GM19193 (cell line): ENCODE results near the gene CNIH1.

Experiments
- POLR2A ChIP-seq: IDR thresholded peaks from 4 replicates; pipeline ENCODE4 v1.6.1; 2011; ENCODE audit not compliant: insufficient read depth, insufficient read length; ENCODE audit errors: extremely low read depth

The CNIH1 gene

DNA sequence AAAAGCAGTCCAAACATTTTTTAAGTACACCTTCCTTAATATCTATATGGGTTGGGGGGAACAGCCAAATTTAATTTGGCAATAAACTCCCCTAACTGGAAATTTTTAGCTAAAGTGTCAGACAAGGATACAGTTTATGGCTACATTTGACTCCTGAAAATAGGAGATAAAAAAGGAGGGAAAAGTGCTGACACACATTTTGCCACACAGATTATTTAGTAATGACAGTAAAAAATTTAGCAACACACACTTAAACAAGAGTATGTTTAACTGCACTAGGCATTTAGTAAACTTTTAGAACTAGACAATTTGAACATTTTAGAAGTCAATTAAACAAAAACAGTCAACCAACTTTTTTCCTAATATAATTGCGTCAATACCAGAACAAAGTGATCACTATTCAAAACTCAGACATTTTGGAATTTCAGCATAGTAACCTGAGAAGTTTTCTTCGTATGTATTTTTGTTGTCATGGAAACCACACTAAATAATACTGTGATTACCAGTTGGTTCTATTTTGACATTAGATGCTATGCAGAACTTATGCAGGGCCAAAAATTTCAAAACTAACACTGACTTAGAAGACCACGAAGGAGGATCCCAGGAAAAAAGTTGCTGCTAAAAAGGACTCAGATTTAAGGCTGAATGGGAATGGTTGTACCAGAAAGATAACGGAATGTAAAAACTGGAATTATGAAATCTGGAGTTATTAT lies 34.2 kb upstream of the CNIH1 start:
- TF ChIP-seq POLR2A: no peak

GRCh38 chr14:54474232-54474793 lies 33.1 kb upstream of the CNIH1 start:
- no peak for TF ChIP-seq POLR2A

- TF ChIP-seq POLR2A: no peak
Observed at GRCh38 chr14:54472315-54472714, 31.1 kb upstream of the CNIH1 start.

DNA sequence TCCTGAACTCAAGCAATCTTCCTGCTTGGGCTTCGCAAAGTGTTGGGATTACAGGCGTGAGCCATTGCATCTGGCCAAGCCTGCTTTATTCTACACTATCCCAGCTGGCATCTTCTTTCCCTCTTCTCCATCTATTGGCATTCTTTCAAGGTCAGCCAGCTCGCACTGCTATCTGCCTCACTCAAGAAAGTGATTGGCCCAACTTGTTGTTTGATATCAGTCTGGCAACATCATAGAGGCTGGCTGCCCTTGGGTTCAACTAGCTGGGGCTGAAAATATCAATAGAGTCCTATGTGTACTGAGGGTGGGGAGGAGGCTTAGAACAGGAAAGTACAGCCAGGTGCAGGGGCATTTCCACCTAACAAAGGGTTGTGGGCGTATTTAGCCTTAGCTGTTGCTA lies 30.5 kb upstream of the CNIH1 start:
- no peak for TF ChIP-seq POLR2A

DNA sequence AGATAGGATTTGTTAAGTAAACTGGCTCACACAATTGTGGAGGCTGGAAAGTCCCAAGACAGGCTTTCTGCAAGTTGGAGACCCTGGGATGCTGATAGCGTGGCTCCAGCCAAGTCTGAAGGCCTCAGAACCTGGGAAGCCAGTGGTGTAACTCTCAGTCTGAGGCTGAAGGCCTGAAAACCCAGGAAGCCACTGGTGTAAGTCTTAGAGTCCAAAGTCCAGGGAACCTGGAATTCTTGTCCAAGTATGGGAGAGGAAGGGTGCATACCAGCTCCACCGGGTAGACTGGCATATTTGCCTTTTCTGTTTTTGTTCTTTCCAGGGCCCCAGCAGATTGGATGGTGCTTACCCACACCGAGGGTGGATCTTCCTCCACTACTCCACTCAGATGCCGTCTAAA lies 29.5 kb upstream of the CNIH1 start:
- no peak for TF ChIP-seq POLR2A

DNA sequence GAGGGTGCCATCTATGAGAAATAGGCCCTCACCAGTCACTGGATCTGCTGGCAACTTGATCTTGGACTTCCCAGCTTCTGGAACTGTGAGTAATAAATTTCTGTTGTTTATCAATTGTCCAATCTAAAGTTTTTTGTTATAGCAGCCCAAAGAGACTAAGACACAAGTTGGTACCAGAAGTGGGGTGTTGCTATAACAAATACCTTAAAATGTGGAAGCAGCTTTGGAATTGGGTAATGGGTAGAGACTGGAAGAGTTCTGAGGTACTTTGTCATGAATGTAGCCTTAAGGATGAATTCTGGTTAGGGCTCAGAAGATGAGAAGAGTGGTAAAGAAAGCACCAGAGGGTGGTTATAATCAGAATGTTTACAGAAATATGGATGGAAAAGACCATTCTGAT lies 26.1 kb upstream of the CNIH1 start:
- TF ChIP-seq POLR2A: no peak

- no peak for TF ChIP-seq POLR2A
Observed at GRCh38 chr14:54465654-54466053, 24.5 kb upstream of the CNIH1 start.

DNA sequence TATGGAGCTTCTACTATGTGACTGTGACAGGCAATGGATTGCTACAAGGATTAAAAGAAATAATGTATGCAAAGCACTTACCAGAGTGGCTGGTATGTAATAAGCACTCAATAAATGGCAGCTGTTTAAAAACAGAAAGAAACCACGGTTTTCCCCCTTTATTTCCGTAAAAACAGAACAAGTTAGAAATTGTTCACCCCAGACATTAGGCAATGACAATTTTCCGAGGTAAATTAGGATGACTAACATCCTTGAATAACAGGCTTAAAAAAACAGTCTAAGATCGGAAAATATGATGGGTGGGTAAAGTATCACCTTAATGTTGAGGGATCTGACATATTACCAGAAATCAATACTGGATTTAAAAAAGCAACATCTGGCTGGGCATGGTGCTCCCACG lies 20.9 kb upstream of the CNIH1 start:
- TF ChIP-seq POLR2A: no peak

DNA sequence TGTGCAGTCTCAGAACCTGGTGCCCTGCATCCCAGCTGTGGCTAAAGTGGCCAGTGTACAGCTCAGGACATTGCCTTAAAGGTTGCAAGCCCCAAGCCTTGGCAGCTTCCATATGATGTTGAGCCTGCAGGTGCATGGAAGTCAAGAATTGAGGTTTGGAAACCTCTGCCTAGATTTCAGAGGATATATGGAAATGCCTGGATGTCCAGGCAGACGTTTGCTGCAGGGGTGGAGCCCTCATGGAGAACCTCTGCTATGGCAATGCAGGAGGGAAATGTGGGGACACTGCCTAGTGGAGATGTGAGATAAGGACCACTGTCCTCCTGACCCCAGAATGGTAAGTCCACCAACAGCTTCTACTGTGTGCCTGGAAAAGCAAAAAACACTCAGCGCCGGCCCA lies 17.9 kb upstream of the CNIH1 start:
- TF ChIP-seq POLR2A: no peak

GRCh38 chr14:54457609-54457996 lies 16.4 kb upstream of the CNIH1 start:
- no peak for TF ChIP-seq POLR2A

DNA sequence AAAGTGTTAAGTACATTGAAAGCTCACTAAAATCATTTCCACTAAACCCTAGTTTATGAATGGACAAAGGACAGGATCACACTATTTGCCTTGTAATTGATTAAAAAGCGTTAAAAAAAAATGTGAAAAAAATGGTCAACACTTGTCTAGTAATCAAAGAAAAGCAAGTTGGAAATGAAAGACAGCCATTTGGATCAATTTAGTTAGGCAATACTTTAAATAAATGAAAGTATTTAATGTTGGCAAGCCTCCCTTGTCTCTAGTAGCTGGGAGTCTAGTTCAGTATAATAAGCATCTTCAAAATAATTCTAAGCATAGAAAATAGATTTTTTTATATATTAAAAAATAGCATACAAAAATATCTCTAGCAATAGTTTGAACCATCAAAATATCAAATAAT lies 14.2 kb upstream of the CNIH1 start:
- no peak for TF ChIP-seq POLR2A

GRCh38 chr14:54453252-54453651 lies 12.1 kb upstream of the CNIH1 start:
- TF ChIP-seq POLR2A: no peak

- TF ChIP-seq POLR2A: no peak
Observed at GRCh38 chr14:54451961-54452360, 10.8 kb upstream of the CNIH1 start.

DNA sequence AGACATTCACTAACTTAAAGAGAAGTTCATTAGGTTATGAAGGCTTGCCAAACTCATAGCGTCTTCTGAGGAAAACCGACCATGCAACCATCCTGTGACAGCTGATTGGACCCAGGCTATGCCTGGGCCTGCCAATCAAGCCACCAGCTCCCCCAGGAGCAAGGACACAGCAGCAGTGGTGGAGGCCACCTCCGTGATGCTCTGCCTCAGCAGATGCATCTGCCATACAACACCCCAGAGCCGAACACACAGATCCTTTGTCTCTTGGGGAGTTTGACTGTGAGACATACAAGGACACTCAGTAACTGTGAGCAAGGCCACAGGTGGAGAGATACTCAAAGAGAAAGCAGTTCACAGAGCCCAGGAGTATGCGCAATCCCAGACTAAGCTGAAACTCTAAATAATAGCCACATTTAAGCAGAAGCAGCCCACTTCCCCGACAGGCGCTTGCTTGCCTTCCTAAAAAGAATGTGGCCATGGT lies 10.0 kb upstream of the CNIH1 start:
- TF ChIP-seq POLR2A: no peak

GRCh38 chr14:54450535-54450934 lies 9.4 kb upstream of the CNIH1 start:
- TF ChIP-seq POLR2A: no peak

DNA sequence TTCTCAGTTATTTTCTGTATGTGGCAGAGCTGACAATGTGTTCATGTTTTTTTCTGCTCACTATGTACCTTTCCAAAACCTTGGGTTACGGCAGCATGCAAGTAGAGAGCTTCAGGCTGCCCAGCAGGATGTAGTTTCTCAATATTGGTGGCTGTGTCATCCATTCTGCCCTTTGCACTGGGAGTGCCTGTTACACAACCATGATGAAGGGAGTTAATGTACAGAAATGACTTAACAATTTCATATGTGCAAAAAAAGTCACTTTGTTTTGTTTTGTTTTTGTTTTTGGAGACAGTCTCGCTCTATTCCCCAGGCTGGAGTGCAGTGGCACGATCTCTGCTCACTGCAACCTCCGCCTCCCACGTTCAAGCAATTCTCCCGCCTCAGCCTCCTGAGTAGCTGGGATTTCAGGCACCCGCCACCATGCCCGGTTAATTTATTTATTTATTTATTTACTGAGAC lies 6.1 kb upstream of the CNIH1 start:
- no peak for TF ChIP-seq POLR2A

DNA sequence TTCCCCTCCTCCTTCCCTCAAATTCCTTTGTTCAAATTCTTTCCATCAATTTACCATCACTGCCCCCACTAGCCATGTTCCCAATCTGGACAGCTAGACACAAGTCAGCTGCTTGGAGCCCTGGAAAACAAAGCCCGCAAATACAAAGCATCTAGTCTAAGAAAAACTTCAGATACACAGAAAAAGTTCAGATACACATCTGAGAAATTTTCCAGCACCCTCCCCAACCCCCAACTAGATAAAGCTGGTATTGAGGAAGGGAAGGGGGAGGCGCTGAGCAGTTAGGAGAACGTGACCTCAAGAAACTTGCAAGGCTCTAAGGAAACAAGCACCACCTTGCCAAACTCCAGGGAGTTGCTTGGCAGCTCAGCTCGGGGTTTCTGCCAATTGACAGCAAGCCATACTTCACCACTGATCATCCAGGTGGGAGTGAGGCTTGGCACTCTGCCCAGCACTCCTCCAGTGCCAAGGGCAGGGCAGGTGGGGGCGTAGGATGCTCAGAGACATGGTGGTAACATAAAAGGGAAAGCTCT lies 5.1 kb upstream of the CNIH1 start:
- no peak for TF ChIP-seq POLR2A

DNA sequence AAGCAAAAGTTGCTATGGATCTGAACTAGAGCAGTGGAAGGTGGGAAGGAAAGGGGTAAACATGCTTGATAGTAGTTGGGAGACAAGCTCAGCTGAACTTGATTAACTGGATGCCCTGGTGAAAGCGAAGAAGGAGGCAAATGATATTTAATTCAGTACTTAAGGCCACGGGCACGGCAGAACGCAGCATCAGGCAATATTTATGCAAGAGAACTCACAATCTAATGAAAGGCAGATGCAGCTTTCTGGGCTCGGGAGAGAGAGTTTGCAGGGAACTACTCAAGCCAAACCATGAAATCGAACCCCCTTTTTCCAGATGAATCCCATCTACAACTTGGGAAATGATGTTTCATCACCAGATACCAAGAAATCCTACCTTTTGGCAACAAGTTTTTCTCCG lies 3.5 kb upstream of the CNIH1 start:
- no peak for TF ChIP-seq POLR2A
